SU-DHL-6 (cell line): ENCODE measurements around the gene CUL1.

Experiments
- H2AFZ ChIP-seq: fragments of 200-600 bp; sonication (generic); 2 replicates; pipeline ENCODE4 v1.6.1; 2014; ENCODE audit warnings: low read depth, mild to moderate bottlenecking, moderate library complexity, mixed read lengths, antibody characterized with exemption, low read length; ENCODE audit not compliant: severe bottlenecking
- H3F3A ChIP-seq: fragments of 200-600 bp; shearing (Covaris generic); 2 replicates; pipeline ENCODE4 v1.6.0; 2016; ENCODE audit warnings: antibody characterized with exemption, mild to moderate bottlenecking; ENCODE audit not compliant: insufficient read depth
- H3K27ac ChIP-seq: fragments of 200-600 bp; sonication (generic); 2 replicates; pipeline ENCODE4 v1.5.1; 2016; ENCODE audit warnings: low read depth, mild to moderate bottlenecking, low read length, moderate library complexity, mixed read lengths
- H3K27me3 ChIP-seq: fragments of 200-600 bp; sonication (generic), shearing (Covaris generic); 2 replicates; pipeline ENCODE4 v1.6.0; 2014; ENCODE audit warnings: mild to moderate bottlenecking, low read length
- H3K36me3 ChIP-seq: fragments of 200-600 bp; sonication (generic); 2 replicates; pipeline ENCODE4 v1.6.1; 2014; ENCODE audit warnings: mild to moderate bottlenecking, low read length, mixed read lengths
- H3K4me2 ChIP-seq: fragments of 300-600, 200-600 bp; shearing (Covaris generic), sonication (generic); 2 replicates; pipeline ENCODE4 v1.6.0; 2014; ENCODE audit warnings: low read length, low read depth, mild to moderate bottlenecking; ENCODE audit not compliant: poor library complexity, severe bottlenecking
- H3K4me3 ChIP-seq: fragments of 200-600 bp; sonication (generic); 2 replicates; pipeline ENCODE4 v1.5.1; 2014; ENCODE audit warnings: antibody characterized with exemption, low read length, mild to moderate bottlenecking, mixed read lengths; ENCODE audit not compliant: insufficient read depth, poor library complexity, severe bottlenecking
- H3K79me2 ChIP-seq: fragments of 200-600 bp; sonication (generic); 2 replicates; pipeline ENCODE4 v1.6.1; 2014; ENCODE audit warnings: mild to moderate bottlenecking, low read length, moderate library complexity; ENCODE audit not compliant: insufficient read depth
- H3K9ac ChIP-seq: fragments of 200-600 bp; sonication (generic); 2 replicates; pipeline ENCODE4 v1.7.0; 2014; ENCODE audit warnings: mild to moderate bottlenecking, low read length
- H3K9me2 ChIP-seq: fragments of 200-600 bp; sonication (generic); replicated peaks from 2 replicates; pipeline ENCODE4 v1.6.1; 2014; ENCODE audit warnings: low read length; ENCODE audit not compliant: insufficient read depth
- H3K9me3 ChIP-seq: fragments of 200-600 bp; sonication (generic); 2 replicates; pipeline ENCODE4 v1.6.1; 2014; ENCODE audit warnings: low read length, mixed read lengths; ENCODE audit not compliant: insufficient read depth
- H4K20me1 ChIP-seq: fragments of 200-600 bp; sonication (generic); 2 replicates; pipeline ENCODE4 v1.6.1; 2014; ENCODE audit warnings: low read depth, mild to moderate bottlenecking, antibody characterized with exemption, low read length, moderate library complexity, mixed read lengths
- CTCF ChIP-seq: fragments of 200-600 bp; sonication (generic); IDR thresholded peaks from one replicate; pipeline ENCODE4 v1.5.1; 2017; ENCODE audit warnings: antibody characterized with exemption, mild to moderate bottlenecking, low read length, moderate library complexity; ENCODE audit not compliant: insufficient read depth, poor library complexity, severe bottlenecking
- EZH2phosphoT487 ChIP-seq: fragments of 200-600 bp; sonication (generic), shearing (Covaris generic); conservative IDR thresholded peaks from 2 replicates; pipeline ENCODE4 v1.6.1; 2018; ENCODE audit warnings: mild to moderate bottlenecking, antibody characterized with exemption, low read length, moderate library complexity, mixed read lengths

The CUL1 gene

GRCh38 chr7:148698007-148698396 is 701 bp upstream of the CUL1 start:
- Histone ChIP-seq H3K27ac (peak overlapping the region; percentile 70), H3K27me3 (no peaks in the 10 kb centered on the region), H3F3A (peaks cover 16% of the 10 kb centered on the region), H3K4me2 (peak overlapping the region; percentile 94), H3K9me3 (no peaks in the 10 kb centered on the region), H3K4me3 (peak overlapping the region; percentile 85), H3K79me2 (peaks cover 40% of the 10 kb centered on the region), H2AFZ (peak overlapping the region; percentile 82), H3K36me3 (no peaks in the 10 kb centered on the region), H3K9ac (peak overlapping the region; percentile 80), H3K9me2 (no peaks in the 10 kb centered on the region), H4K20me1 (peaks cover 23% of the 10 kb centered on the region)
- TF ChIP-seq EZH2phosphoT487 (no peak), CTCF (no peak)

- peaks cover 52% of the 10 kb centered on the region for H3K79me2 ChIP-seq
Measured at GRCh38 chr7:148699024-148699781, 500 bp downstream of the CUL1 start.

GRCh38 chr7:148699782-148700629 is 1.3 kb downstream of the CUL1 start:
- Histone ChIP-seq H3K79me2 (peaks cover 60% of the 10 kb centered on the region), H3K9me3 (no peaks in the 10 kb centered on the region), H3F3A (peaks cover 16% of the 10 kb centered on the region), H3K9ac (peak overlapping the region; percentile 80), H3K27me3 (no peaks in the 10 kb centered on the region), H3K27ac (peak overlapping the region; percentile 70), H3K36me3 (no peaks in the 10 kb centered on the region), H3K4me2 (peak overlapping the region; percentile 94), H2AFZ (peak overlapping the region; percentile 82), H3K4me3 (peak overlapping the region; percentile 85), H4K20me1 (peaks cover 38% of the 10 kb centered on the region), H3K9me2 (no peaks in the 10 kb centered on the region)
- TF ChIP-seq CTCF = no peak
- TF ChIP-seq EZH2phosphoT487 = no peak

More at GRCh38 chr7:148699024-148699781, 500 bp downstream of the CUL1 start:
- Histone ChIP-seq H3K4me2 (peak overlapping the region; percentile 94), H3K9me2 (no peaks in the 10 kb centered on the region), H2AFZ (peak overlapping the region; percentile 82), H3K27me3 (no peaks in the 10 kb centered on the region), H3K36me3 (no peaks in the 10 kb centered on the region), H3F3A (peaks cover 16% of the 10 kb centered on the region), H3K9ac (peak overlapping the region; percentile 80), H4K20me1 (peaks cover 30% of the 10 kb centered on the region), H3K9me3 (no peaks in the 10 kb centered on the region), H3K4me3 (peak overlapping the region; percentile 85), H3K27ac (peak overlapping the region; percentile 70)
- TF ChIP-seq CTCF (no peak), EZH2phosphoT487 (no peak)
